Glomerular visceral epithelial cell (primary cell): Measurements from ENCODE around the gene FADS6.

ENCODE experiments used
- DNase-seq: peaks from one replicate; pipeline ENCODE4 v3.0.0-alpha.2; 2016; ENCODE audit errors: extremely low spot score

Gene FADS6

DNA sequence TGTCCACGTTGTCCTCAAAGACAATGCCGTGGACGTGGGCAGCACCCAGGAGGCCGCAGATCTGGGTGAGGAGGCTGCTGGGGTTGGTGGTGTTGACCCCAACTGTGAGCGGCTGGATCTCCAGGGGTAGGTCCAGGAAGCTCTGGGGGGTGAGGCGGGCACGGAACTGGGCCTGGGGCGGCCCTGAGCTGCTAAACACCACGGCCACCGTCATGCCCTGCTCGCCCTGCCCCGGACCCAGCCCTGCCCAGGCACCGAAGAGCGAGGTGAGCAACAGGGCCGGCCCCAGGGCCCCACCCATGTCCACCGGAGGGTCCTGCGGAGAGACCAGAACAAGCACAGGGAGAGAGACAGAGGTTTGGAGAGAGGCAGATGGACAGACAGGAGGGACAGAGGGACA, 38.6 kb downstream of the FADS6 start:
- no peak for DNase-seq

DNA sequence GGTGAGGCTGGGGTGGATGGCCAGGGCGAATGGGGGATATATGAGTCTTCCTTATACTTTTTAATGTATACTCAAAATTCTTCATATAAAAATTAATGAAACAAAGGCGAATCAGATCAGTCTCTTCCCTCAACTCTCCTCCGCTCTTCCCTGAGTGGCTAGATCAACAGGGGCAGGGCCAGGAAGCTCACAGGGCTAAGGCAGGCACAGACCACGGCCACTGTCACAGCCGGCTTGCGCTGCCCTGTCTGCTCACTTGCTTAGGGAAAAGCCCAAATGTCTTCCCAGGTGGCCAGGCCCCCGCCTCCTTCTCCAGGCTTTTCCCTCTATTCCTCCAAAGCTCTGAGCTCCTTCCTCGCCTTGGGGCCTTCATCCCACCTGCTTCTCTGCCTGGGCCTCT, 39.8 kb downstream of the FADS6 start:
- DNase-seq, result no peak

DNA sequence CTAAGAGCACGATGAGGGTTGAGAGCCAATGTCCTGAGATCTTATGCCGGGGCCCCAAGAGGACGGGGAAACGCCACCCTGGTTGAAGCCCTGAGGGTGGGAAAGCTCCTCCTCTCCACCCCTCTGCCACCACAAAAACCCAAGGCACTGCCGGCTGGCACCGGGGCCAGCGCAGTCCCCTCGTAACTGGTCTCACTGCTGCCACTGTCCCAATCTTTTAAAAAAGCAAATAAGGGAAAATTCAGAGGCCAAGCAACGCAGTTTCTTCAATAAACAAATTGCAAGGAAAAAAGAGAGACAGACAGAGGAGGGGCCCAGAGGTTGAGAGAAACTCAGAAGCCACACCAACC, 40.4 kb downstream of the FADS6 start:
- DNase-seq, result no peak

- no peak for DNase-seq
These were observed 41.0 kb downstream of the FADS6 start for GRCh38 chr17:74852237-74853047.

GRCh38 chr17:74851612-74852236, 41.7 kb downstream of the FADS6 start:
- DNase-seq, result no peak

DNA sequence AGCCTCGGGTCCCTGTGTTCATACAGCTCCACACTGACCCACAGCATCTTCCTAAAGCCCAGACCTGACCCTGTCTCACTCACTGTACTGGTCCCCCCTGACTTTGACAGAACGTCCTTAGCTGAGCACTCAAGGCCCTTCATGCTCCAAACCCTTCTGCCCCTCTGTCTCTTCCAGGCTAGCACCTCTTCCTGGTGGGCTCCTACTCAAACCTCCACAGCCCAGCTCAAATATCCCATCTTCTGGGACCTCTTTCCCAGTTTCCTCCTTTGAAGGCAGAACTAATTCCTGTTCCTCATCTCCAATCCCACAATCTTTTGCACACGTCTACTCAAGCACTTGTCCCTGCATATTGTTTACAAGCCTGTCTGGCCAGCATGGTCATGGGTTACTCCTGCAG, 42.5 kb downstream of the FADS6 start:
- DNase-seq, result no peak

DNA sequence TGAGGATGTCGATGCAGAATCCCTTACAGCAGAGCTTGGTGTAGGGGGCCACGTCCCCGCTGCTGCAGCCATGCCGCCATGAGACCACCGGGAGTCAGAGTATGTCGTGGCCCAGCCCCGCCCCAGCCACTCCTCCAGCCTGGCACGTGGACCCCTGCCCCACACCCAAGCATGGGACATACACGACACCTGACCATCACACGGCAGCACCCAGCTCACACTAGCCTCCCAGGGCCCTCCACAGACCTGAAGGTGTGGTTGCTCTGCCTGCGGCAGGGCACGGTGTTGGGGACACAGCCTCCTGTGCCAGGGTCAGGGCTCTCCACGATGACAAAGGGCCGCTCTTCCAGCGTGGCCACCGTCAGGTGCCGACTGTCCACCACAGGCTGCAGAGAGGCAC, 43.1 kb downstream of the FADS6 start:
- no peak for DNase-seq

- no peak for DNase-seq
These were observed 44.6 kb downstream of the FADS6 start for GRCh38 chr17:74848656-74849399.

DNA sequence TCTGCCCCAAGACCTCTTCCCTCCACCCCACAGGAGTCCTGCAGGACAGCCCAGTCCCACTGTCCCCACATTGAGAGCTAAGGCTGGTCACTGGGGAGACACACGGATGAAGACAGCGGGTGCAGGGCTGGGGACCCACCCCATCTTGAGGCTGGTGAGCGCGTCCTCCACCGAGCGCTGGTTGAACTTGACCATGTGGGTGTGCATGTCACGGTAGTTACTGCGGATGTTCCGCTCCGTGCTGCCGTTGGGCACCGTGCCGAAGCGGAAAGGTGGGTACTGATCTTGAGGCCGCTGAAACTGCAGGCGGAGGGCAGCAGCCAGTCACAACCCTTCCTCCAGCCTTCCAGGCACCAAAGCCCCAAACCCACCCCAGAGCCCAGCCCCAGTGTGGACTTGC, 46.8 kb downstream of the FADS6 start:
- no peak for DNase-seq

DNA sequence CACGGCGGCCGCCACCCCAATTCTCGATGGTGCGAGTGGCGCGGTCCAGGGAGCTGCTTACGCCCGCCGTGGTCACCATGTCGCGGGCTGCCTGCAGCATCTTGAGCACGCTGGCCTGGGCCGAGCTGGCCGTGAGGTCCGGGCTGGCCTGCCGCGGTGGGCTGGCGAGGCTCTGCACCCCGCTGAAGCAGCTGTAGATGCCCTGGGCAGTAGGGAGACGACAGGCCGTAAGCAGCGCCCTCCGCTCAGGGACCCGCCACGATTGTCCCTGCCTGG, 50.1 kb downstream of the FADS6 start:
- DNase-seq, result no peak

DNA sequence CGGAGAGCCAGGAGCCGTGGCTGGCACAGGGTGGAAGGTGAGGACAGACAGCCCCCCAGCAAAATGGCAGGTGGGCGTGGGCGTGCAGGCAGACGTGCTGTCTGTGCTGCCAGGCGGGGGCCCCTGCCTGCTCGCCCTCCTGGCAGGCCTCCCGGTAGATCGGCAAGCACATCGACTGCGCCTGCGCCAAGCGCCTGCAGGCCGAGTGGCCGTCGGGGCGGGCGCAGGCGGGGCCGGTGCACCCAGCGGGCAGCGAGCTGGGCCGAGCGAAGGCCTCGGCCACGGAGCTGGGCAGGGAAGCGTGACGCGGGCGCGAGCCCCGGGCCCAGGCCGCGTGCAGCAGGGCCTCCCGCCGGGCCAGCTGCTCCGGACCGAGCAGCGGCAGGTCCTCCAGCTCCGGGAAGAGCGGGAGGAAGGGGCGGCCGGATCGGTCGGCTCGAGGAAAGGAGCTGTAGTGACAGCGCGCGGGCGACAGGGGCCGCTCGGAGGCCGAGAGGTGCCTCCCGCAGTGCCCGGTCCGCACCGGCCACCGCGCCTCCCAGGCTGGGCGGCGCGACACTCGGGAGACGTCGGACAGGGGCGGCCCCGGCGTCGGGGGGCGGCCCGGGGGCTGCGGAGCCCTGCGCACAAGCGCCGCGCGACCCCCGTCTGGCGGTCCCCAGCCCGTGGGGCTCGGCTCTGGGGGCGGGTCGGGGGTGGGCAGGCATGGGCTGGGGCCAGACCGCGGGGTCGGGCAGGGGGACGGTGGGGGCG, 50.7 kb downstream of the FADS6 start:
- peak; percentile 73 for DNase-seq

DNA sequence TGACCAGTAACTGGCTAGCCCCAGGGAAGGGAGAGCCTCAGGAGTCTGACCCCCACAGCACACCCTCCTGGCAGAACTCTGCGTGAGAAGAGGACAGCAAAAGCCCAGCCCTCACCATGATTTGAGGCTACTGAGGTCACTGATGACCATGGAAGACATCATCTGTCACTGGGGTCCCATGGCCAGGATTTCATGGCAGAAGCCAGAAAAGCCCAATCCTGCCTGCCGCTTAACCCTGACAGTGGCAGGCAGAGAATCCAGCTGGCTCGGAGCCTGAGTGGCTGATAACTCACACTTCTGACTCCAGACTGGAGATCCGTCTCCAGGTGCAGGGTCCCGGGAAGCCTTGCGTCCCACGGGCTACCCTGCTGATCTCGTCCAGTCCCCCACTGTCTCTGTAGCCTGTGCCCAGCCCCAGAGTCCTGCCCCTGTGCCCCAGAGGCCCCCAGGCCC, 51.3 kb downstream of the FADS6 start:
- no peak for DNase-seq

- DNase-seq, result no peak
These were observed 52.3 kb downstream of the FADS6 start for GRCh38 chr17:74840989-74841666.

DNA sequence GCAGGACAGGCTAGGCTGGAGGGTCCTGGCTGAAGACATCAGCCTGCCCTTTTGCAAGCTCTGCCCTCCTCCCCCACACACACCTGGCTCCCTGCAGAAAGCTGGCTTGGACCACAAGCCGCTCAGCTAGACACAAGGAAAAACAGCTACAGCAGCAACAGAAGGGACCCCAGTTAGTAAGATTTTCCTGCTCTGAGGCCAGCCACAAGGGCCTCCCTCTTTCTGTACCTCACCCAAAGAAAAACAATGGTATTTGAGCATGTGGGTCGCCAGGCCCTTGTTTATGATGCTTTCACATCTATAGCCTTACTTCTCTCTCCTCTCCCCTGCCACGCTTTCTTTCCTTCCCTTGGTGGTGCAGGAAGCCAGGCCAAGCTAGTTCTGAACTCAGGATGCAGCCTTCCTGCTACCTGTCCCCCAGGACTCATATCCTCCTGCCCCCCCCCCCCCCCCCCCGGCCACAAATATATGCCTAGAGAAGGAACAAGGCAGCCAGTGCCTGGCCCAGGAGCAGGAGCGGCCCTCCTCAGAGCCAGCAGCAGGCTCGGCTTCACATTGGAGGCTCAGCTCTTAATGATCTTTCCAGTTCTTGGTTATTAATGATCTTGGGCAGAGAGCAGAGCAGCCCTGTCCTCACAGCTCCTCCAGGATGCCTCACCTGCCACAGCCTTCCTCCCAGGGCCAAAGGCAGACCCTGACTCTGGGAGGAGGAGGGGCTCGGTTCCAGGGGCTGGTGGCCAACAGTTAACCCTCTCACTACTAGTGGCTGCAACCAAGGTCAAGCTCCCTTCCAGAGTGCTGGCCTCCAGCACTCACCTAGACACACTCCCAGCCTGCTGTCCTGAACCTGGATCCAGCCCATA, 53.2 kb downstream of the FADS6 start:
- DNase-seq, result no peak

DNA sequence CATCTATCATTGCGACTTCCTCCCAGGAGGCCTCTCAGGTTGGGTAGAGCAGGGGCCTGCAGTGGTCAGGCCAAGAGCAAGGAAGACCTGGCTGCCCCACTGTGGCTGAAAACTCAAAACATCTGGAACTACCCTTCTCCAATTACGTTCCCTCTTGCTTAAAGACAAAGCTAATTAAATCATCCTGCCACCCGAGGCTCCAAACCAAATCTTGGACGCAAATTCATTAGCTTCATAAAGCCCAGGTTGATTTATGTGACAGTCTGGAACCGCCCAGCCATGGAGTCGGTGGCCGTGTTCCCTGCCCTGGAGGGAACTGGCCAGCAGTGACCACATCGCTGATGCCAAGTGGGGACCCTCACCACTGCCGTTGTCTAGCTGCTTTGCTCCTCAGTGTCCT, 55.2 kb downstream of the FADS6 start:
- no peak for DNase-seq

DNA sequence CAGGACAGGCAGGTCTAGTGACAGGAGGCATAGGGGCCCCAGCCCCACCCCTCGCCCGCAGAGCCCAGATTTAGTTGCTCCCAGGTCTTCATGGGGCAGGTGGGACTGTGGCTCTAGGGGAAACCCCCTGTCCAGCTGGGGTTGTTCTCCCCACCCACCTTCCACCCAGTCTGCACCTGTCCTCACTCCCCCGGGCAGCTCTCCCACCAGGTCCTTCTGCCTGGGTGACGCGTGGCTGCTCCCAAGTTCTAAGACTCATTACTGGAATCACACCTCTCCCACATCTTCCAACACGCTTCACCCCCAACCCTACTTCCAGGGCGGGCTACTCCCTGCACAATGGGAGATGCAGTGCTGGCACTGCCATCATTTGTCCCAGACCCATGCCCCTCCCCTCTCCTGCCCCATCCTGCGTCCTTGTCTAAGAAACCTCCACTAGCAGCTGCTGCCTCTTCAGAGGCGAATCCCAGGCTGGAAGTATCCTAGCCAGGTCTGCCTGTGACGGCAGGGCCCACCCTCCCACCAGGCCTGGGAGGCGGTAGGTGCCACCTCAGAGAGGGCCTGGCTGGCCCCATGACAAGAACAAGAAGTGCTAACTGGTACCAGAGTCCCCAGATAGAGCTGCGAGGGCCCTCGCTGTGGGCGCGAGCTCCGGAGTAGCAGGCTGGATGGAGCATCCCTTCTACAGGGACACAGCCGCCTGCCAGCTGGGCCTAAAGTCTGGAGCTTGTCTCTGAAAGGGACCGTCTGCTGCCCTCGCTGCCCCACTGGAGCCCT, 56.6 kb downstream of the FADS6 start:
- DNase-seq, result no peak

- no peak for DNase-seq
These were observed 57.2 kb downstream of the FADS6 start for GRCh38 chr17:74836191-74836590.

DNA sequence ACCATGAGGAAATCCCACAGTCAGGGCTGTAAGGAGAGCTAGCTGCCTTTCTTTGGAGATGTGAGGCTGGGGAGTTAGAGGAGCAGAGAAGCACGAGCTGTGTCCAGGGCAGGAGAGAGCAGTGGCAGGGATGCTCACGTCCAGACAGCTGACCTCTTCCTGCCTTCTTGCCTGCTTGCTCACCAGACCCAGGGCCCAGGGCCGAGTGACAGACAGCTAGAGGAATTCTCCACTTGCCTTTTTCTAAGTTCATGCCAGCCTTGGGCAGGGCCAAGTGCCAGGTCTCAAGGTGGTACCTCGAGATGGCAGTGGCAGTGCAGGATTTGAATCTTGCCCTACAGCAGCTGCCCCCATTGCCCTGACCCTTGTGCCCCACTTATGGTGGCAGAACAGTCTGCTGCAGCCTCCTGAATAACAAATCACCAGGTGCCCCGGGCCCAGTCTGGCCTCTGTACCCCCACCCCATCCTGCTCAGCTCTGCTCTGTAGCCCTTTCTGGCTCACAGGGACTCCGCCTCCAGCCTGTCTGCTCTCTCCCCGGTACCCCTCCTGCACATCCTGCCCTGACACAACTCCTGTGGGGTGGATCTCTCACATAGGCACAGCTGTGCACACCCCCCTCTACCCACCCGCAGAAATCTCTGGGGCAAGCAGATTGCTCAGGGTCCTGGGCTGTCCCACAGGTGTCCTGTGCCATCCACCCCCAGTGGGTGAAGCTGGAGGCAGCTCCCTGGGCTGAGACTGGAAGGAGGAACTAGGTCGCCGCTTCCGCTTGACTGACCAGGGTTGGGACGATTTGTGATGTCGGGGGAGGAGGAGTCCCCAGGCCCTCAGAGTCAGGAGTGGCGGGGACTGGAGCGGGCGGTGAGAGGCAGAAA, 59.7 kb downstream of the FADS6 start:
- peak; percentile 78 for DNase-seq

- DNase-seq, result no peak
These were observed 61.0 kb downstream of the FADS6 start for GRCh38 chr17:74832421-74832820.
